Inflammatory macrophage (primary cell): ENCODE measurements around the gene SRSF6.
"Not testable (repeated sequence)": the region's sequence is repeated elsewhere in the genome, so short reads cannot be mapped to it uniquely, and the experiment has no call there.

Experiments
- DNase-seq, 2 donors: peaks; one replicate each; pipeline ENCODE4 v3.0.0-alpha.2; 2020 to 2022

SRSF6 gene

GRCh38 chr20:43477193-43477592, 19.5 kb downstream of the SRSF6 start:
- DNase-seq: no peak

GRCh38 chr20:43477619-43478018, 19.9 kb downstream of the SRSF6 start:
- no peak for DNase-seq

DNA sequence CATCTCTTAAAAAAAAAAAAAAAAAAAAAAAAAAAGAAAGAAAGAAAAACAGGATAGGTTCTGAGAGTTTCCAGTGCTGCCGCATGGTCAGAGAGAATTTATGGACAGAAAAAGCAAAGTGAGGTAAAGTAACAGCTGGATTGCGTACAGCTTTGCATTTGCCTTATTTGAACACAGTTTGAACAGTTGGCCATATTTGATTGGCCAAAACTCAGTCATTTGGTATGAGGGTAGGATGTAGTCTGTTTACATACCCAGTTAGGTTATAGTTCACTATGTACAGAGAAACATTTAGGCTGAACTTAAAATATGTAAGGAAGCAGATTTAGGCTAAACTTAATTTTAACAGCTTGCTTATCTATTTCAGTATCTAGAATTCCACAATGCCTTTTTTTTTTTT, 32.3 kb downstream of the SRSF6 start:
- DNase-seq: no peak

DNA sequence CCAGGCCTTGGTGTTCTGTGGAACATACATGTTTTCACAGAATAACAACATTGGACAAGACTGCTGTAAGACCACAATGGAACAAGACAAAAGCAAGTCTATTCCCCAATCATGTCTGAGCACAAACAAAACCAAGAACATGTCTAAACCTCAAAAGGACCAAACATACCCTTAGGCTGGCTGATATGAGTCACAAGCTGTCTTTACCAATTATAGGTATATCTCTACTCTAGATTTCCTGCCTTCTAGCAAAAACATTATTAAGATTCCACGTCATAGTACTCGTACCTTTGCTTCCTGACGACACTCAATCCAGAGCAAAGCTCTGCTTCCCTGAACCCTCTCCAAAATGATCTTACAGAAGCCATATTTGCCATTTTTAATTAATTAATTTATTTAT, 34.4 kb downstream of the SRSF6 start:
- no peak for DNase-seq

DNA sequence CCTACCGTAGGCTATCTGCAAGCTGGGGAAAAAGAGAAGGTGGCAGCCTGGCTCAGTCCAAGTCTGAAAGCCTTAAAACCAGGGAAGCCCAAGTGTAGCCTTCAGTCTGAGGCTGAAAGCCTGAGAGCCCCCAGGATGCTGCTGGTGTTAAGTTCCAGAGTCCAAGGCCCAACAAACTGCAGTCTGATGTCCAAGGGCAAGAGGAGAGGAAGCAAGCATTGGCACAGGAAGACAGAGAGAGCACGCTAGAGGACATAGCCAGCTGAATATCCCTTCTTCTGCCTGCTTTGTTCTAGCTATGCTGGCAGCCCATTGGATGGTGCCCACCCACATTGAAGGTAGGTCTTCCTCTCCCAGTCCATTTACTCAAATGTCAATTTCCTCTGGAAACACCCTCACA, 37.7 kb downstream of the SRSF6 start:
- no peak for DNase-seq

- not testable (repeated sequence) for DNase-seq
These were observed 44.3 kb downstream of the SRSF6 start for GRCh38 chr20:43502021-43502420.

GRCh38 chr20:43506238-43506637, 48.5 kb downstream of the SRSF6 start:
- DNase-seq: no peak

DNA sequence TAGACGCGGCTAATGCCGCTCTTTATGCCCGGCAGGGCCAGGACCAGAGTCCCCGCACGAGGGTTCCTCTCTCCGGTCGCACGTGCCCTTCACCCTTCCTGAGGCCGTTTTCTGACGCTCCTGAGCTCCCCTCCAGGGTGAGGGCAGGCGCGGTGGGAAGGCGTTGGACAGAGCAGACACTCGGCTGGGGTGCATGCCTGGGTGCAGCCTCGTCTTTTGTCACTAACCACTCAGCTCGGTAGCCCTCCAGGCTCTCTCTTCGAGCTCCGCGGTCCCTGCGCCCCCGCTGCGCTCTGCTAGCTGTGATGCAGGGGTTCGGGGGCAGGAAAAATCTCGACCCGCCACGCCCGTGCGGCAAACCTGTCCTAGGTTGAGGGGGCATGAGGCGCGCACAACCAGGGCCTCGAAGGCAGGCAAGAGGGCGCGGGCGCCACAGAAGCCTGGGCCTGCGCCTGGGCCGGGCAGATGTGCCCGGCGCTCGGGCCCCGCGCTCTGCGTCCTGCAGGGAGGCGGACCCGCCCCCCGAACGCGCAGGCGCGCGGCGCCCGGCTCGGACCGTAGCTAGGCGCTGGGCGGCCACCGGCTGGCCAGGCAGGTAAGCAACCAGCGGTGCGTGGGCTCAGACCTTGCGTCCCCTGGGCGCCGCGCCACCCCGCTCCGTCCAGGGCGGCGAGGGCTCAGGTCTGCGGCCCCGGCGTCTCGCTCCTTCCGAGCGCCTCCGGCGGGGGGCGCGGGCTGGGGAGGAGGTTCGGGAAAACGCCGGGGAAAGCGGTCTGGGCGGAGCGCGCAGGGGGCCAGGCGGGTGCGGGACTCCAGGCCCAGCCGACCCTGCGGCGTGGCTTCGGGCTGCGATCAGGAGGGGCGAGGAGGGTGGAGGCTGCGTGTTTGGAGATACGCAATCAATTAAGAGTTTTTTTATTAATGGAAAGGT, 49.7 kb downstream of the SRSF6 start, which contains the start of gene L3MBTL1:
L3MBTL1 (plus strand) TSS at position 548 of the 931 bp plus-strand sequence. CDS start 5,807 bp downstream, outside the sequence.
- peak in 1 of 2 donors; percentile 14 for DNase-seq

DNA sequence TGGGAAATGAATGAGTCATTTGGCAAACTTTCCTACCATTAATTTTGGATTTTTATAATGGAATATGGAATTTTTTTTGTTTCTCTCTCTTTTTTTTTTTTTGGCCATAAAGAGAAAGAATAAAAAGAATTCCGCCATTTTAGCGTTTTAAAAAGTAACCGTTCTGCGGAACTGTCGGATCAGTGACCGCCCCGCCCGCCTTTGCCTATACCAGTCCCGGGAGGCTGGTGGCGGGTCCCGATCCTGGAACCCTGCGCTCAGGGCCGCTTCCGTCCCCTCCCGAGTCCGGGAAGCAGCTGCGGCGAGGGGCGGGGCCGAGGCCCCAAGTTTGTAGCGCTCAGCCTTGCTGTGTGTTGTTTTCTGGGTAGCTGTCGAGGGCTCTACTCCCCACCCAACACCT, 50.4 kb downstream of the SRSF6 start:
- no peak for DNase-seq

DNA sequence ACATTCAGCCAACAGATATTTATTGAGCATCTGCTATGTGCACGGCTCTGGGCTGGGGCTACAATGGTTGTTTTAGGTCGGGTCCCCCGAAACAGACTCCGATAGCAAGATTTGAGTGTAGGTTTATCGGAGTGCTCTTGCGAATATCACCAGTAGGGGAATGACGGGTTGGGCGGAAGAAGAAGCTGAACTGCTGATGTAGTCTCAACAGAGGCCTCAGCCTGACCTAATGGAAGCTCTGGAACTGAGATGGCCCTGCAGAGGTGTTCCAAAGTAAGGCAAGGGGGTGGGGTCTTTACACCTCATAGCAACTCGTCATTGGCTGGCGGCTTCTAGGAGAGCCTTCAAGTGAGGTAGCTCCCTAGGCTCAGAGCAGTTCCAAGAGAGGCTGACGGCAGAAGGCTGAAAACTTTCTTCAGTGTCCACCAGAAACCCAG, 50.9 kb downstream of the SRSF6 start:
- peak in 1 of 2 donors; percentile 10 for DNase-seq

- DNase-seq: no peak
These were observed 54.2 kb downstream of the SRSF6 start for GRCh38 chr20:43511879-43512278.

- no peak for DNase-seq
These were observed 55.8 kb downstream of the SRSF6 start for GRCh38 chr20:43513372-43513930.
